HepG2 (cell line): ENCODE data around the gene LRRC63. TPM values are rescaled to one million over a fixed set of nuclear protein-coding genes. Genes with fewer than 3 reads are reported as not detected.
"Not testable (repeated sequence)": the region's sequence is repeated elsewhere in the genome, so short reads cannot be mapped to it uniquely, and the experiment has no call there.

ENCODE experiments used
- ATAC-seq: fragments of 200-7000 bp; cut with Tn5 transposase; 3 replicates; pipeline ENCODE4 v1.9.1; 2020; ENCODE audit warnings: mild to moderate bottlenecking, moderate library complexity
- BruUV-seq: library from RNA; stranded (reverse); fragments of 400-500 nt; replicated peaks from 2 replicates; lab custom pipeline; 2021; lab: Mats Ljungman, UMichigan
- CTCF ChIA-PET: fragments of 300-600 bp; formaldehyde crosslinking; extraction: SDS; loops from one replicate; lab custom pipeline; 2021; ENCODE audit warnings: low total read pairs, inconsistent platforms, low intra/inter-chr PET ratio; lab: Yijun Ruan, JAX
- POLR2A ChIA-PET: fragments of 350-600 bp; sonication (Branson Sonifier 250); formaldehyde crosslinking; loops from one replicate; lab custom pipeline; 2020; ENCODE audit warnings: antibody characterized with exemption, inconsistent platforms; lab: Yijun Ruan, JAX
- DNase-seq: peaks from one replicate; pipeline ENCODE4 v3.0.0-alpha.2; 2015; ENCODE audit warnings: low spot score
- FAIRE-seq: peaks from 3 replicates; lab custom pipeline; 2011; peaks lifted over from hg19 to GRCh38; lab: Jason Lieb, UNC
- H2AFZ ChIP-seq: one replicate; pipeline ENCODE4 v1.6.1; 2011; ENCODE audit warnings: low read length, inconsistent platforms
- H3K27ac ChIP-seq: fragments of 300-600 bp; 3 replicates; pipeline ENCODE4 v1.8.0; 2011; ENCODE audit warnings: mixed run types, mild to moderate bottlenecking, mixed read lengths, low read length, inconsistent platforms; ENCODE audit not compliant: insufficient read depth; ENCODE audit errors: extremely low read length
- H3K27me3 ChIP-seq, 2 experiments: fragments of 200-600 bp in 1 of 2; 2 replicates in 1 of 2; 3 replicates in 1 of 2; pipeline versions ENCODE4 v1.6.0 to v1.8.0; 2011; ENCODE audit warnings: low read length in 2 of 2, mild to moderate bottlenecking in 2 of 2, moderate library complexity in 2 of 2, inconsistent platforms in 1 of 2; ENCODE audit not compliant: insufficient read depth in 2 of 2, control insufficient read depth in 1 of 2
- H3K36me3 ChIP-seq, 2 experiments: fragments of 200-600 bp in 1 of 2; replicated peaks in 1 of 2; 2 replicates in 1 of 2; 3 replicates in 1 of 2; pipeline versions ENCODE4 v1.5.1 to v1.8.0; 2011; ENCODE audit warnings: low read length in 2 of 2, inconsistent platforms in 1 of 2; ENCODE audit not compliant: insufficient read depth in 2 of 2, control insufficient read depth in 1 of 2
- H3K4me1 ChIP-seq: 2 replicates; pipeline ENCODE4 v1.5.1; 2012; ENCODE audit warnings: low read length, inconsistent platforms; ENCODE audit not compliant: insufficient read depth
- H3K4me2 ChIP-seq: 2 replicates; pipeline ENCODE4 v1.6.0; 2011; ENCODE audit warnings: low read depth, low read length, inconsistent platforms
- H3K4me3 ChIP-seq, 3 experiments: fragments of 200-600 bp in 1 of 3; sonication (generic), shearing (Covaris generic) in 1 of 3; replicated peaks in 1 of 3; 2 replicates each; pipeline ENCODE4 v1.5.1; 2011 to 2016; ENCODE audit warnings: low read length in 3 of 3, inconsistent platforms in 2 of 3, low read depth in 2 of 3, mild to moderate bottlenecking in 2 of 3, control low read depth in 1 of 3, mixed read lengths in 1 of 3; ENCODE audit not compliant: insufficient read depth in 1 of 3
- H3K79me2 ChIP-seq: one replicate; pipeline ENCODE4 v1.6.1; 2011; ENCODE audit warnings: low read length, inconsistent platforms; ENCODE audit not compliant: insufficient read depth
- H3K9ac ChIP-seq: 2 replicates; pipeline ENCODE4 v1.6.0; 2011; ENCODE audit warnings: mild to moderate bottlenecking, low read depth, low read length, inconsistent platforms; ENCODE audit not compliant: insufficient read depth
- H3K9me3 ChIP-seq: 2 replicates; pipeline ENCODE4 v1.5.1; 2012; ENCODE audit warnings: mild to moderate bottlenecking, low read length
- H4K20me1 ChIP-seq: 2 replicates; pipeline ENCODE4 v1.6.0; 2011; ENCODE audit warnings: inconsistent platforms, mild to moderate bottlenecking, low read length, moderate library complexity; ENCODE audit not compliant: insufficient read depth
- AHR ChIP-seq: IDR thresholded peaks from 2 replicates; pipeline ENCODE4 v1.6.1; 2018; ENCODE audit warnings: missing genetic modification reagents, missing compliant biosample characterization
- ARHGAP35 ChIP-seq: sonication (generic); formaldehyde crosslinking; IDR thresholded peaks from 2 replicates; pipeline ENCODE4 v1.9.0; 2022; ENCODE audit warnings: mild to moderate bottlenecking, inconsistent platforms, moderate library complexity, missing genetic modification reagents, borderline replicate concordance
- CSRNP2 ChIP-seq: sonication (generic); formaldehyde crosslinking; conservative IDR thresholded peaks from 2 replicates; pipeline ENCODE4 v1.8.0; 2022; ENCODE audit warnings: low read depth, missing genetic modification reagents
- FOXA1 ChIP-seq, 2 experiments: fragments of 450-650 bp in 1 of 2; sonication (generic) in 1 of 2; formaldehyde crosslinking in 1 of 2; IDR thresholded peaks; 2 replicates each; pipeline versions ENCODE4 v1.4.0 to v1.6.1; 2016 to 2020; ENCODE audit warnings: missing genetic modification reagents in 1 of 2
- NCOA2 ChIP-seq: sonication (generic); formaldehyde crosslinking; IDR thresholded peaks from 2 replicates; pipeline ENCODE4 v1.8.0; 2022; ENCODE audit warnings: inconsistent platforms
- PRMT3 ChIP-seq: sonication (generic); formaldehyde crosslinking; IDR thresholded peaks from 2 replicates; pipeline ENCODE4 v1.8.1; 2022; ENCODE audit warnings: low read depth, mild to moderate bottlenecking, moderate library complexity, missing genetic modification reagents, borderline replicate concordance
- TRIM22 ChIP-seq: fragments of 450-650 bp; IDR thresholded peaks from 2 replicates; pipeline ENCODE4 v1.6.1; 2017
- ZFP36L1 ChIP-seq: sonication (generic); formaldehyde crosslinking; IDR thresholded peaks from 2 replicates; pipeline ENCODE4 v1.8.0; 2022; ENCODE audit warnings: mild to moderate bottlenecking, missing genetic modification reagents, moderate library complexity
- ZNF274 ChIP-seq: sonication (generic); formaldehyde crosslinking; IDR thresholded peaks from 2 replicates; pipeline ENCODE4 v1.5.1; 2020; ENCODE audit warnings: mild to moderate bottlenecking, missing genetic modification reagents
- ZNF784 ChIP-seq: sonication (generic); formaldehyde crosslinking; IDR thresholded peaks from 2 replicates; pipeline ENCODE4 v1.5.1; 2020; ENCODE audit warnings: missing genetic modification reagents, mild to moderate bottlenecking, borderline replicate concordance
- WGBS: methylation state at CpG from one replicate; pipeline ENCODE4 v1.1.6; 2017; ENCODE audit warnings: low lambda C conversion rate; 5-methylcytosine and 5-hydroxymethylcytosine counted together
- in situ Hi-C: cut with HindIII; loops from 2 replicates; pipeline ENCODE4 v1.10.0; 2017; ENCODE audit warnings: low pct_unique_long_range_greater_than_20kb; ENCODE audit not compliant: extremely low pct_ligation_motif_present
- intact Hi-C: fragments of 100-400 bp; cut with micrococcal nuclease; formaldehyde crosslinking; loops from one replicate; pipeline ENCODE4 v1.10.0; 2022; ENCODE audit not compliant: unreplicated experiment
- polyA plus RNA-seq, 8 experiments: library from polyadenylated mRNA; depleted of rRNA in 3 of 8; stranded (reverse) in 7 of 8; unstranded in 1 of 8; fragments of >200 nt; fragmentation: Illumina TruSeq in 4 of 8; extraction: Trizol in 4 of 8; gene quantifications; 2 replicates each; pipeline versions ENCODE4 v1.2.1 to v1.2.3, GENCODE V29; 2011 to 2016; ENCODE audit warnings: low read depth in 4 of 8, missing spikeins in 1 of 8, mixed read lengths in 1 of 8; ENCODE audit not compliant: insufficient read depth in 1 of 8
- total RNA-seq, 5 experiments: library from RNA; depleted of rRNA; stranded (reverse); fragments of >200 nt; fragmentation: Illumina TruSeq; extraction: Trizol; gene quantifications; 2 replicates each; pipeline ENCODE4 v1.2.3, GENCODE V29; 2016; ENCODE audit warnings: low read depth in 1 of 5

LRRC63 gene
- total and polyA plus RNA-seq, 2 of the 13 experiments (the other 11 are each of a cell fraction or from before 2014, with no cell fraction given) = not detected

- in situ Hi-C loops = no loop called here
- Histone ChIP-seq H3K27me3 (peaks cover 6 to 23% of the 10 kb centered on the region in 2 experiments), H2AFZ (no peak overlapping the region), H3K4me1 (peaks cover 15% of the 10 kb centered on the region), H3K79me2 (no peaks in the 10 kb centered on the region), H3K4me3 (no peak overlapping the region), H3K4me2 (no peak overlapping the region), H3K9me3 (no peaks in the 10 kb centered on the region), H4K20me1 (no peaks in the 10 kb centered on the region), H3K27ac (no peak overlapping the region), H3K36me3 (no peaks in the 10 kb centered on the region), H3K9ac (no peak overlapping the region)
- ChIA-PET CTCF (no interaction called here), POLR2A (no interaction called here)
- DNase-seq = no peak
- no peak for FAIRE-seq
- BruUV-seq = no TSS peak
- 31% methylated on average over 3 of the region's 3 CpGs for WGBS
- TF ChIP-seq NCOA2 (CRISPR knock-in tag) = no peak
- TF ChIP-seq FOXA1 (IDR thresholded peaks at IDR 0.05) = no peak
- TF ChIP-seq FOXA1 (CRISPR knock-in tag; IDR thresholded peaks at IDR 0.05) = no peak
- no peak for TF ChIP-seq ZNF784 (CRISPR knock-in tag)
- TF ChIP-seq ZFP36L1 (CRISPR knock-in tag) = no peak
- no peak for TF ChIP-seq PRMT3 (CRISPR knock-in tag)
- TF ChIP-seq CSRNP2 (CRISPR knock-in tag) = no peak
- no peak for TF ChIP-seq TRIM22
- TF ChIP-seq ARHGAP35 (CRISPR knock-in tag) = no peak
- no peak for TF ChIP-seq AHR
- TF ChIP-seq ZNF274 (CRISPR knock-in tag) = no peak
- intact Hi-C loops = no loop called here
- ATAC-seq = no peak
These were observed 1.5 kb downstream of the LRRC63 start for GRCh38 chr13:46213242-46213641.

- intact Hi-C loops, BruUV-seq, DNase-seq, H3K9me3 ChIP-seq, POLR2A ChIA-PET, H3K27ac ChIP-seq, FAIRE-seq, H3K79me2 ChIP-seq, H3K4me2 ChIP-seq, H3K9ac ChIP-seq, H2AFZ ChIP-seq, CTCF ChIA-PET, H3K4me3 ChIP-seq, ATAC-seq, in situ Hi-C loops, H3K36me3 ChIP-seq, H4K20me1 ChIP-seq: not testable (repeated sequence)
- WGBS = 31% methylated on average over 1 of the region's 1 CpG
- Histone ChIP-seq H3K27me3 (peaks cover 6 to 23% of the 10 kb centered on the region in 2 experiments; a peak in 4 of 5 replicates), H3K4me1 (peaks cover 15% of the 10 kb centered on the region)
These were observed 3.0 kb downstream of the LRRC63 start for GRCh38 chr13:46214741-46215140.
